ENCODE data around the gene ADRA2B. TPM values are rescaled to one million over a fixed set of nuclear protein-coding genes. Genes with fewer than 3 reads are reported as not detected.
A peak's percentile ranks its signal among the peaks of the same experiment; 100 is the strongest.

ADRA2B gene
- total RNA-seq, 1 experiment from 2014 or later = 0.47 TPM

- CTCF ChIA-PET = no interaction called here
- DNase-seq (ENCODE audit: low read depth, low spot score) (peak; percentile 57), ATAC-seq (peak; percentile 81)
- Histone ChIP-seq H3K27ac (ENCODE audit: low read depth, low read length) (peak within 1 kb of the TSS; percentile 92), H3K4me2 (ENCODE audit: low read length) (peak within 1 kb of the TSS; percentile 97), H4K20me1 (ENCODE audit: insufficient read depth) (no peaks in the 10 kb centered on the region), H3K4me1 (ENCODE audit: control insufficient read depth in 1 of 2, insufficient read depth in 2 of 2, low read length in 2 of 2) (peaks cover 20 to 51% of the 10 kb centered on the region in 2 experiments), H3K27me3 (ENCODE audit: insufficient read depth, low read length) (no peaks in the 10 kb centered on the region), H3K79me2 (ENCODE audit: insufficient read depth, low read length) (peaks cover 21% of the 10 kb centered on the region), H3K9me3 (ENCODE audit: control insufficient read depth in 1 of 2, insufficient read depth in 1 of 2, low read depth in 1 of 2, low read length in 2 of 2) (no peaks in the 10 kb centered on the region), H3K4me3 (replicated peaks in 1 of 2; ENCODE audit: low read depth in 1 of 2, low read length in 2 of 2) (peak within 1 kb of the TSS; percentile 80 to 93), H3K9ac (ENCODE audit: low read length) (peak within 1 kb of the TSS; percentile 98), H2AFZ (ENCODE audit: low read depth, low read length, poor library complexity, severe bottlenecking) (no peak within 1 kb of the TSS), H3K9me2 (ENCODE audit: insufficient read depth) (no peaks in the 10 kb centered on the region), H3K36me3 (ENCODE audit: control insufficient read depth in 1 of 2, insufficient read depth in 2 of 2, low read length in 2 of 2) (peaks cover 4 to 15% of the 10 kb centered on the region in 2 experiments; a peak in 2 of 4 replicates)
- intact Hi-C loops (cut with micrococcal nuclease) = no loop called here
- POLR2A ChIA-PET = no interaction called here
- RAD21 ChIA-PET (ENCODE audit: low non-redundant PET in 1 of 2, low total read pairs in 2 of 2, uncharacterized antibody in 2 of 2, unreplicated experiment in 2 of 2) = interaction anchor here in 1 of 2 experiments (0.9 kb wide), 1 partner anchor 29 kb away, joined by 3 read pairs; no protein-coding TSS in a partner anchor
- BruUV-seq (replicated peaks) = no TSS peak
- TF ChIP-seq ELF1 (IDR thresholded peaks at IDR 0.05; ENCODE audit: borderline replicate concordance, low read depth) (no peak), CTCF (IDR thresholded peaks at IDR 0.05 in 2 of 3, conservative IDR thresholded peaks at IDR 0.05 in 1 of 3; ENCODE audit: borderline replicate concordance in 1 of 3, insufficient read depth in 1 of 3, low read depth in 2 of 3, low read length in 2 of 3) (no peak), SRF (IDR thresholded peaks at IDR 0.05; ENCODE audit: low read depth) (peak; percentile 97; the same call in 1 of the 2 replicates), POLR2AphosphoS5 (IDR thresholded peaks at IDR 0.05; ENCODE audit: low read depth, low read length) (peak; percentile 97), POLR2A (IDR thresholded peaks at IDR 0.05; ENCODE audit: borderline replicate concordance, extremely low read depth, insufficient read depth, insufficient read length) (peak; percentile 98), MAX (IDR thresholded peaks at IDR 0.05) (peak; percentile 95), TCF7L2 (IDR thresholded peaks at IDR 0.05; ENCODE audit: borderline replicate concordance, extremely low read depth, insufficient read depth, insufficient read length) (no peak), SIN3A (IDR thresholded peaks at IDR 0.05; ENCODE audit: low read depth) (peak; percentile 81; the same call in 1 of the 2 replicates), EGR1 (IDR thresholded peaks at IDR 0.05; ENCODE audit: low read depth) (peak; percentile 93), ZFX (IDR thresholded peaks at IDR 0.05) (peak; percentile 93)
Observed at GRCh38 chr2:96145036-96145847, 28.9 kb upstream of the ADRA2B start, which contains the start of gene DUSP2. Gene DUSP2 (minus strand): TSS chr2:96145440. CDS start chr2:96145354, 86 bp downstream.

Measured in HCT116 (cell line).